ENCODE results near the gene RNF223.

DNA sequence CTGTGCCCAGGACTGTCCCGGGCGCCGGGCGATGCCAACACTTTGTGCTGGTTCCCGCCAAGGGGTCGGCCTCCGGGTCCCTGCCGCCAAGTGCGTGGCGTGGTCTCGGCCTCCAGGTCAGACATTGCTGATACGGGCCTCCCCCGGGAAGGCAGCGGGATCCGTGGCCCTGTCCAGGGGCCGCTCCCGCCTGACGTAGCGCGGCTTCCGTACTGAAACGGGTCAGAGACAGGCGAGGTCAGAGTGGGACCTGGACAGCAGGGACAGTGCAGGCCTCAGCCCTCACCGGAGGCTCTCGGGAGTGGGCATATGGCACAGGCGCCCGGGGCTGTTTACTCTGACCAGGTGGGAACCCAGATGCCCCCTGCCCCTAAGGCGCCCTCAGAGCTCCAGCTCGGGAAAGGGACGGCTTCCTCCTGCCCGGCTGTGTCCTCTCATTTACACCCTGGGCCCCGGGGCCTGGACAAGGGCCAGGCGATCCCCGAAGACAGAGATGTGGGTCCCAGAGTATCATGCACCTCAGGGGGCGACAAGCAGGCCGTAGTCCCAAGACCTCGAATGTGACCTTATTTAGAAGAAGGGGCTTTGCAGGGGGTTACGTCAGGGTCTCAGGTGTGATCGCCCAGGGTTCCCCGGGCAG is 8.8 kb upstream of the RNF223 start:
- no peak for TF ChIP-seq EZH2phosphoT487 (IDR thresholded peaks at IDR 0.05; ENCODE audit: insufficient read depth, low read depth)
- no peak for TF ChIP-seq EZH2 (IDR thresholded peaks at IDR 0.05; ENCODE audit: insufficient read depth, poor library complexity, severe bottlenecking)
